Skin epidermis (tissue), 12 donors: ENCODE measurements around the gene MRPL36.

Source experiments
- H3K27ac ChIP-seq, 21 experiments: fragments of 200-600 bp; sonication (generic) in 11 of 21; one replicate each; pipeline ENCODE4 v1.5.0; 2020; ENCODE audit warnings: mild to moderate bottlenecking in 3 of 21, inconsistent platforms in 2 of 21, moderate library complexity in 2 of 21
- H3K4me3 ChIP-seq, 7 experiments: fragments of 200-600 bp; sonication (generic) in 2 of 7; one replicate each; pipeline ENCODE4 v1.5.0; 2020; ENCODE audit warnings: inconsistent platforms in 2 of 7, mild to moderate bottlenecking in 2 of 7, moderate library complexity in 1 of 7

MRPL36 gene

DNA sequence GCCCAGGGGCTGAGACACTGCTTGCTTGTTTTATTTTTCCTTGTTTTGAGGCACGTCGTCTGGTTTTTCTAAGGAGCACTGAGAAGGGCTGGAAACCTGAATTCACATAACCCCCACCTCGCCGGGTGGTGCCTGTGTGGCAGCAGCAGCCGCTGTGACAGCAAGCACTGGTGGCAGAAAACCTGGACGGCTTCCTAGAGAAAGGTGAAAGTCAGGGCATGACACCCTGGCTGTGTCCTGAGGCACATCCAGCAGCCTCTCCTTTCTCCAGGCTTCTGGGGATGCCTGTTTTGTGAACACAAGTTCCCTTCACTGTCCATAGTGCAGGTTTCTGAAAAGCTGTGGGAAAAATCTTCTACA, 29.2 kb downstream of the MRPL36 start:
- Histone ChIP-seq H3K4me3 (no peak overlapping the region), H3K27ac (no peak overlapping the region)

DNA sequence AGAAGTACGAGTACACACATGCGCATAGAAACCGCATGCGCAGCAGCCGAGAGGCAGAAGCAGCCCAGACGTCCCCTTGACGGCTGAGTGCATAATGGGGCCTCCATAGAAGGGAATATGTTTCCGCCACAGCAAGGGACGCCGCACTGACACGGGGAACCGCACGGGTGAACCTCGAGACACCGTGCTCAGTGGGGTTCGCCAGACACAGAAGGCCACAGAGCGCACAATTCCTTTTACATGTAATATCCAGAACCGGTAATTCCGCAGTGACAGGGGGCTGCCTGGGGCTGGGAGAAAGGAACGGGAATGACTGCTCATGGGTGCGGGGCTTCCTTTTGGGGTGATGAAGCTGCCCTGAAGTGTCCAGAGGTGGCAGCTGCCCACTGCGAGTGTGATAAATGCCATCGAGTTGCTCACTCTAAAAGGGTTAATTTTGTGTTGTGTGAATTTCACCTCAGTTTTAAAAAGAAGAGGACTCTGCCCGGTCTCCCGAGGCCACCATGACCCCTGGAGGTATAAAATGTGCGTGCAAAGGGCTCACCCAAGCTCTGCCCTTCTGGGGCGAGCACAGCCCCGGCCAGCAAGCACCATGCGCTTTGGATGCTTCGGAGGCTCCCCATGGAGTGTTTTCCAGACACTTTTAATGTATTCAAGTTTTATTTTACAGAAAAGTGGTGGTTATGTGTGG, 29.7 kb downstream of the MRPL36 start:
- Histone ChIP-seq H3K4me3 (no peak overlapping the region), H3K27ac (no peak overlapping the region)

DNA sequence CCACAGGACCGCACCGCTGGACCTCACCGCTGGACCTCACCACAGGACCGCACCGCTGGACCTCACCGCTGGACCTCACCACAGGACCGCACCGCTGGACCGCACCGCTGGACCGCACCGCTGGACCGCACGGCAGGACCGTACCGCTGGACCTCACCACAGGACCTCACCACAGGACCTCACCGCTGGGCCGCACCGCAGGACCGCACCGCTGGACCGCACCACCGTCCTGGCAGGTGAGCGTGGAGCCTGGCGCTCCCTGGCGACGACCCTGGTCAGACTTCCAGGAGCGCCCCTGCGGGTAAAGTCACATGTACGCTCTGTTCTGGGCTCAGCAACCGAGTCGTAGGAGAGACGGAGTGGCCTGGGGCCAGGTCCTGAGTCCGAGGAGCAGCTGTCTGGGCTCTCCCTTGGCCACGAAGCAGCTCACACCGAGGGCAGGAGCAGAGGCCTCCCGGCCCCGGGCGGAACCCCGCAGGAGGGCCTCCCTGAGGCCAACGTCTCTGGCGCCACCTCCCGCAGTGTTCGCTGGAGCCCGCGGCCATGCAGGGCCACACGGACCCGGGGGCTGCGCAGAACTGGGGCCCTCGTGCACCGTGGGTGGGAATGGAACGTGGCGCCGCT, 30.5 kb downstream of the MRPL36 start:
- H3K4me3 ChIP-seq = no peak overlapping the region
- H3K27ac ChIP-seq = no peak overlapping the region

DNA sequence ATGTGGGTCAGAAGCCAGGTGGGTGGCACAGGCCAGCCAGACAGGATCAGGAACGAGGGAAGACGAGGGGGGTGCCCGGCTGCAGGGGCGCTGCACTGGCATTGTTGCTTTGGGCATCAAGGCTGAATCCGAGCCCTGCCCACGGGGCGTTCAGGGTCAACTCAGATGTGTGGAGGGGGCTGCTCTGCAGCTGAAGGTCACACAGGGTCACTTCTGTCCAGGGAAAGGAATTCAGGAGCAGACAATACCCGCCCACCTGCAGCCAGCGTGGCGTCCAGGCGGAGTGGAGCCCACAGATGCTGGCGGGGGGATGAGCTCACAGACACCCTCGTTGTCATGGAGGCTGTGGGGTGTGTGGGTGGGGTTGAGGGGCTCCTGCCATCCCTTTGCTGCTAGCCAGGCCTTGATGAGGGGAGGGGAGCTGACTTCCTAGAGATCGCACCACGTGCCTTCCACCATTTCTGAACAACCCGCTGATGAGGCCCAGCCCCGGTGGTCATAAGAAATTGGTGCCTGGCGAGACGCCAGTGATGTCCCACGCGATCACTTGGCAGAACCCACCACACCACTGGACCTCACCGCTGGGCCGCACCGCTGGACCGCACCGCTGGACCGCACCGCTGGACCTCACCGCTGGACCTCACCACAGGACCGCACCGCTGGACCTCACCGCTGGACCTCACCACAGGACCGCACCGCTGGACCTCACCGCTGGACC, 31.2 kb downstream of the MRPL36 start:
- H3K4me3 ChIP-seq = no peak overlapping the region
- H3K27ac ChIP-seq = no peak overlapping the region

DNA sequence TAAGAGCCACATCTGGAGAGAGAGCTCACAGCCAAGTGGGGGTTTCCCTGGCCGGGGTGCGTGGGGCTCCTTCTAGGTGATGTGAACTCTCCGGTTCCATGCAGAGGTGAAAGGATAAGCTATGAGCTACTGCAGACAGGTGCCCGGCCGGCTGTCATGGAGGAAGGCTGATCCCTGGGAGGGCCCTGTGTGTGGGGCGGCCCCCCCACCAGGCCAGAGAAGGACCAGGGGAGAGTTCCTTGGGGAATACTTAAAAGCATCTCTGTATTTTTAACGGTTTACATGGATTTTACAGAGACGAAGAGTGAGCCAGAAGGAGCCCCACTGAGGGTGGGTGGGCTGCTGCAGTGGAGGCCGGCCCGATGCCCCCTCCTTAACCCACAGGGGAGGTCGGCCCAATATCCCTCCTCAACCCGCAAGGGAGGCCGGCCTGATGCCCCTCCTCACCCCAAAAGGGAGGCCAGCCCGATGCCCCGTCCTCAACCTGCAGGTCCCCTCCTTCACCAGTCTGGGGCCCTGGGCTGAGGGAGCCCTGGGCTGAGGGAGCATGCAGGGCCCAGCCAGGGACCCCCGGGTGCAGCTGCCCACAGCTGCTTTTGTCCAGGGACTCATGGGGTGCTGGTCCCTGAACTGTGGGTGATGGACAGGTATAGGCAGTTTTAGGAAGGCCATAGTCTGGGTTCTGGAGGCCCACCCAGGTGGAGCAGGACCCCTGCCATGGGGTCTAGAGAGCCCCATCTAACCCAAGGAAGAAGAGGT, 31.9 kb downstream of the MRPL36 start:
- no peak overlapping the region for H3K4me3 ChIP-seq

DNA sequence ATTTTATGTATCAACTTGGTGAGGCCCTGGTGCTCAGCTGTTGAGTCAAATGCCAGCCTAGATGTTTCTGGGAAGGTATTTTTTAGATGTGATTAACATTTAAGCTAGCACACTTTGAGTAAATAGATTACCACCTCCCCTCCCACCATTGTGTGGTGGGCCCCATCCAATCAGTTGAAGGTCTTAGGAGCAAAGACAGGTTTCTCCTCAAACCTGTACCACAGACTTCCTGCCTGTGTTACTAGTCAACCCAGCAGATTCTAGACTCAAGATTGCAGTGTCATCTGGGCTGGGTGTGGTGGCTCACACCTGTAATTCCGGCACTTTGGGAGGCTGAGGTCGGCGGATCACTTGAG, 33.8 kb downstream of the MRPL36 start:
- H3K4me3 ChIP-seq = no peak overlapping the region
- no peak overlapping the region for H3K27ac ChIP-seq

More for the DNA sequence above, 31.9 kb downstream of the MRPL36 start:
- H3K27ac ChIP-seq = no peak overlapping the region

DNA sequence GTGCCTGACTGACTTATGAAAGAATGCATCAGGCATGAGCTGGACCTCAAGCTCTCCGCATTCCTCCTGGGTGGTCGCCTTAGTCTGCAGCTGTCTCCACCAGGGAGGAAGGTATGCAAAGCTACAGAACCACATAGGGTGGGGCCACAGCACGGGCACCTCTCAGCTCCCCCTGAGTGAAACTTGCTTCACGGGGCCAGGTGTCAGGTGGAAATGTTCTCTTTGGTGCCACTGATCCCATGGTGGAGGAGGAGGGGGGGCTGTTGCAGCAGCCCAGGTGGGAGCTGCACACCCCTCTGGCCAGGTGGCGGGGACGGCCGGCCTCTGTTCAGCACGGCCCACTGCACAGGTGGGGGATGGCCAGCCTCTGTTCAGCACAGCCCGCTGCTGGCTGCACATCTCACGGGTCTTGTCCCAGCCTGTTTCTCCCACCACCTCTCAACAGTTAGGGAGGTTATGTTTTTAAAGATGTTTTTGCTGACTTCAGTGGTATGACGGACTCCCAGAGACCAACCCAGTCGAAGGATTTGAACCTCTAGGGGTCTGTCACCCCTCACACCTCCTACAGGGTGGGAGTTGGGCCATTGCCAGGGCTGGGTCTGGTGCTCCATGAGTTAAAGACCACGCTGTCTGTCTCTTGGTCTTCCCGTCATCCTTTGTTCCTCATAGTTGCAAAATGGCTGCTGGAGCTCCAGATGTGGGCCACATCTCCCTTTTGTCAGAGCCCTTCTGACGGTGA, 34.3 kb downstream of the MRPL36 start:
- Histone ChIP-seq H3K4me3 (no peak overlapping the region), H3K27ac (no peak overlapping the region)

DNA sequence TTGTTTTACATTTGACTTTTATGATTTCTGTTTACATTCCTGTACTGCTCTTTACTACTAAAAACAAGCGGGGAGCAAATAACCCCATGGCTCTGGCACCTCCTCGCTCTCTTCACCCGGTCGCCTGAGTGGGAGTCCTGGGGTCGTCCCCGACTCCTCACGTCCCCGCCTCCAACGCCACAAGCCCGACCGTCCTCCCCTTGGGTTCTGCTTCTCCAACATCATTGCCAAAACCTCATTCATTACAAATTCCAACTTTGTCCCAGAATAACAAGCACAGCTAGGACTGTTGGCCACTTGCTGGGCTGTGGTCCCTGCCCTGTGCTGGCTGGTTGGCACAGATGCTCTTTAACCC, 35.1 kb downstream of the MRPL36 start:
- H3K4me3 ChIP-seq = no peak overlapping the region
- no peak overlapping the region for H3K27ac ChIP-seq

DNA sequence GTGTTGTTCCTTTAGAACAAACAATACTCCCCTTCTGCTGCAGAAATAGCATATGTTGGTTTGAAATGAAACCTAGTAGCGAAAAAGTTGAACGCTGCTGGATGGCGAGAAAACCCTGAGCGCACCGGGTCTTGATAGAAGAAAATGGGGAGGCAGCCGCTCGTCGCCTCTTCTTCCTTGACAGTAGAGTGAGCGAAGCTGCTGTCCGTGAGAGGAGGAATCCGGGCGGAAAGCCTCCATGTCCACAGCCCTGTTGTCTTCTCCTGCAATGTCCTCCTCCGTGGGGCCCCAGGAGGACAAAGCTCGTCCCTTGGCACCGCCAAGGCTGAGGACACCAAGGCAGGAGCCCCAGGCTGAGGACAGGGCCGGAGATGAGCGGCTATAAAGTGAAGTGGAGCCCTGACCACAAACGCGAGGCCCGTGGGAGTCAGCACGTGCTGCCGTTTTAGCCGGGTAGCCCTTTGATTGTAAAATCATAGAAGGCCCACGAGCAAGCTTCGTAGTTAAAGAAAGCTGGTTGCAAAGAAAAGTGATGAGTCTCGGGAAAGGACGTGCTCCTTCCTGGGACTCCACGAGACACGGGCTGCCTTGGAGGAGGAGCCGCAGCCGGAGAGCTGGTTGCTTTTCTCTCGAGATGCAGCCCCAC, 35.6 kb downstream of the MRPL36 start:
- no peak overlapping the region for H3K4me3 ChIP-seq
- no peak overlapping the region for H3K27ac ChIP-seq

DNA sequence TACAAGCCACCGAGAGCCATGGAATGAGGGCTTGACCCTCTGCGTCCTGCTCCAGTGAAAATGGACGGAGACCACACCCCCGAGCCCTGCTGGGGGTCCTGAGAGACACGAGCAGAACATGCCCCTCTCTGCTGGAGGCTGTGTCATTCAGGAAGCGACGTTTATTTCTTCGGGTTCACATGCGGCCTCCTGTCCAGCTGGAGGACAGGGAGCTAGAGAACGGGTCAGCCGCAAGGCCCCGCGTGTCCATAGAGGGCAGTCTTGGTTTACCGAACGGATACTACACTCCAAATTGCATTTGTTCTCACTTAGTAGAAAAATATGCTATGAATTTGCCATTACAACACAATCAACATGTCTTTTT, 36.1 kb downstream of the MRPL36 start:
- H3K27ac ChIP-seq = no peak overlapping the region
- no peak overlapping the region for H3K4me3 ChIP-seq

DNA sequence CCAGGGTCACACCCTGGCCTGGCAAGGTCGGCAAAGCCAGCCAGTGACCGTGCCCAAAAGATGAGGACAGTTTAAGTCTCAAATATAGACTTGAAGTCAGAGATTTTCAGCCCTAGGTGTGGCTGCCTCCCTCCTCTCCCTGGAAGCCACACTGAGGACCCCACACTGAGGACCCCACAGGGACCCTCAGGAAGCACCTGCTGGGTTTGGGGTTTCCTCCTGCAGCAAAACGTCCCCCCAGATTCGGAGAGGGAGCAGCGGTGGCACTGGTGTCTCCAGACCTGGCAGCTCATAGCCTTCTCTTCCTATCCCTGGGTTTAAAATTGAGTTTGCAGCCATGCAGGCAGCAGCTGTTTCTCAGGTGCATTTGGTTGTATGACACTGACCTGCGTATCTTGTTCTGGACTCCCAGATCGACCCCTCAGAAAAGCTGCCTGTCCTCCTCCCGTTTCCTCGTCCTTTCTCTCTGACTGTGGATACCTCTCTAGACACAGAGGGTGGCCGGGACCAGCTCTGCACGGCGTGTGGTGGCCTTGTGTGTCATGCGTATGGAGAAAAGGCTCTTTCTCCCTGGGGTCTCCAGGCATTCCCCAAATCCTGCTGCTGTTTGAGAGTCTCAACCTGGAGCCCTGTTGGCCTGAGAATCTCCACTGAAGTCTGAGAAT, 36.6 kb downstream of the MRPL36 start:
- H3K27ac ChIP-seq = no peak overlapping the region
- no peak overlapping the region for H3K4me3 ChIP-seq

DNA sequence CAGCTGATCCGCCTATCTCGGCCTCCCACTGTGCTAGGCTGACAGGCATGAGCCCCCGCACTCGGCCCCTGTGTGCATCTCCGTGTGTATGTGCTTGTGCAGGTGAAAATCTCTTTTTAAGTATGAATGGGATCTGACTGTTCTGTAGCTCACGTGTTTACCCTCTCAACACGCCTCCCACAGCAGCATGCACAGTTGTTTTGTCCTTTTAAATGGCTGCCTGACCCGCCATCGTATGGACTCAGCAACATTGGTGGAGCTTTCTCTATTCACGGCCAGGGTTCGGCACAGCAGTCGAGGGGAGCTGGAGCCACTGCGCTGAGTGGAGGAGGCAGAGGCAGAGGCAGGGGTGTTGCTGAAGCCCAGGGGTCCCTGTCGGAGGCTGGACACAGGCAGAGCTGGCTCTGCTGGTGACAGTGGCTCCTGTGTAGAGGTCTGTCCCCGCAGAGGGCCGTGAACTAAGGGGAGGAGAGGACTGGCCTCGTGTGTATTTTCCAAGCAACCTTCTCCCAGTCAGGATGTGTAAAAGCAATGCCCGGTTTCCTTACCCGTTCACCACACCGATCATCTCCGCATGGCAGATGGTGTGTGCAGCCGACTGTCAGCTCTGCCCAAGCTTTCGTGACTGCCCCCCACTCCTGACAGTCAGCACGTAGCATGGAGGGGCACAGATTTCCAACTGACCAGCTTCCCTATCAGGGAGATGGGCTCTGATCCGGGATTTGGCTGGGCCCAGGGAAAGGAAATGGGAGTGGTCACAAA, 37.3 kb downstream of the MRPL36 start:
- Histone ChIP-seq H3K27ac (no peak overlapping the region), H3K4me3 (no peak overlapping the region)

DNA sequence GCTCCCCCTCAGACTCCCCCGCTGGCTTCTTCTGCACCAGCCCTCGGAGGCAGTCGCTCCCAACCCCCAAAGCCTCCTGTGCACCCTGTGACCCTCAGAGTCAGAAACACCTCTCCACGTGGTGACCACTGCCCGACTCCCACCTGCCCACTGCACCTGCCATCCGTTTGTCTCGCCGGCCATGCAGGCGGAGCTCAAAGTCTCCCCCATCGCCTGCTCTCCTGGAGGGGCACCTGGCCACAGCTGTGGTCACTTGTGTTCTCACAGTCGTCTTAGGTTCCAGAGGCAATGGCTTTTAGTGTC, 38.2 kb downstream of the MRPL36 start:
- Histone ChIP-seq H3K27ac (no peak overlapping the region), H3K4me3 (no peak overlapping the region)

DNA sequence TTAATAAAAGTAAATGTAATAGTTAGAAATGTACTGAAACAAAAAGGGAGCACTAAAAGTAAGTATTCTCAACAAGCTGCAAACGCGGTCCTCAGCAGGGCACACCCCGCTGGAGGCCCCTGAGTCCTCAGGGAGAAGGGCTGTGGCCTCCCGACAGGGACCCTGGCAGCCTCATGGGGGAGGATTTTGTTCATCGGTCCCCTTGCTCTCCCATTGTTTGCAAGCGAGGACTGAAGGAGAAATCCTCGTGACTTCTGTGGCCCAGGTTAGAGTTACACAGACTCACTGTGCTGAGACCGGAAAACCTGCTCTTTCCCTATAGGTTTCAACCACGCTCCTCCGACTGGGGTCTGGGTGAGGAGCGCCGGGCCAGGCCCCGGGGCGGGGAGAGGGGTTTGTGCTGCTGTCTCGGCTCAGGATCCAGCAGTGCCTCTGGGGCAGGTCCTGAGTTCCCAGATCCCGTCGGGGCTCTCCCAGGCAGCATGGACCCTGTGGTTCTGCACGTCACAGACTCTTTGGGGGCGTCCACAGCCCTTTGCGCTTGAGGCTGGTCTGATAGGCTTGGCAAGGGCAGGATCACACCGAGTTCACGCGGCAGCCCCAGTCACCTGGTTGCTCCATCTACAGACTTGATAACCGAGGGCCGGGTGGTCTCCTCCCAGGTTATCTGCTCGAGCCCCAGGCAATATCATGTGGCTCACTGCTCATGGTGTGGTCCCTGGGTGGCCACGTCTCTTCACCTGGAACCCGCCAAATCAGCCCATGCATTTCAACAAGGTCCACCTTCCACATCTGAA, 38.8 kb downstream of the MRPL36 start:
- Histone ChIP-seq H3K4me3 (no peak overlapping the region), H3K27ac (no peak overlapping the region)

DNA sequence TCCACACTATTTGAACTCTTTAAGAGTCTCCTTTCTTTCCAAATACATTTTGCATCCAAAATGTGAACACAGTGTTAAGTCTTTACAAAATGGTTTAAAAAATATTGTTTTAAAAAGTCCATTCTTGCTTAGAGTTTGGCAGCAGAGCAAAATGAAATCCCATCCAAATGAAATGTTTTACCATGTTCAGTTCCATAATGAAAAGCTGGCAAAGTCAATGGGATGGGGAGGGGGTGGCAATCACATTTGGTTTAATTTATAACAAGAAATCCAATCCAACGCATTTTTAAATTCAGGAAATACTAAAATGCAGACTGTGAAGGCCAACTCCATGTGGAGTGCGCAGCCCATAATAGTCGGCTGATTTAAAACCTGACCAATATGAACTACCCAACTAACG, 39.4 kb downstream of the MRPL36 start:
- no peak overlapping the region for H3K27ac ChIP-seq
- no peak overlapping the region for H3K4me3 ChIP-seq

DNA sequence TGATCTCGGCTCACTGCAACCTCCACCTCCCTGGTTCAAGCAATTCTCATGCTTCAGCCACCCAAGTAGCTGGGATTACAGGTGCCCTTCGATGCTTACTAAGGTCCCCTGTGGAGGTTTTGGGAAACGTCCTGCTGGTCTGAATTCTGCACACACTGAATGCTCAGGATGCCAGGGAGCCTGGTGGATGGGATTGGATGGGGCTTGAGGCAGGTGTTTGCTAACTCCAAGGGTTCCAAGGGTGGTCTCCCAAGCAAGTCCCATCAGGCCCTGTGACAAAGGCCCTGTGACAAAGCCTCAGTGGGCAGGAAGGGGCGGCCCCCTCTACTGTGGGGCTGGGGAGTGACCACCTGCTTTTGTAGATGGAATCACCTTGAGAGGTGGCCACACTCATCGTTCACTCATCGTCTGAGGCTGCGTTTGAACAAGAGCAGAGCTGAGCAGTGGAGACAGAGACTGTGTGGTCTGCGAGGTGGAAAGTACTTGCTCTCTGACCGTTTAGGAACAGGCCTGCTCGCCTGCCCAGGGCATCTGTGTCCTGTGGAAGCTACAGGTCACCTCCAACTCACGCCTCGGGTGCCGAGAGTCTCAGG, 40.2 kb downstream of the MRPL36 start:
- no peak overlapping the region for H3K27ac ChIP-seq
- no peak overlapping the region for H3K4me3 ChIP-seq

DNA sequence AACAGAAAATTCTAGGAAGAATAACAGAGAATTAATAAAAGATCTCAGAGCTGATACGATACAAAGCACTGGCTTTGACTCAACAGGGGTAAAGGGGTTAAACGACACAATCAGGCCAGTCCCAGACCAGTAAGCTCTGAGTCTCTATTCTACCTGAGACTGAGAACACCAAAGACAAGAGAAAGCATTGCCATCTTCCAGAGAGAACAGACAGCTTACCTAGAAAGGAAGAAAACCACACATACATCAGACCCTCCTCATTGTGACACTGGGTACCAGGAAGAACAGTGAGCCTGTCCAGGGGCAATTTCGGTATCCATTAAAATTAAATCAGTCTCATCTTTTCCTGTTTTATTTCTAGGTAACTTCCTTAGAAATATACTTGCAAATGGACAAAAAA, 41.1 kb downstream of the MRPL36 start:
- Histone ChIP-seq H3K27ac (no peak overlapping the region), H3K4me3 (no peak overlapping the region)

DNA sequence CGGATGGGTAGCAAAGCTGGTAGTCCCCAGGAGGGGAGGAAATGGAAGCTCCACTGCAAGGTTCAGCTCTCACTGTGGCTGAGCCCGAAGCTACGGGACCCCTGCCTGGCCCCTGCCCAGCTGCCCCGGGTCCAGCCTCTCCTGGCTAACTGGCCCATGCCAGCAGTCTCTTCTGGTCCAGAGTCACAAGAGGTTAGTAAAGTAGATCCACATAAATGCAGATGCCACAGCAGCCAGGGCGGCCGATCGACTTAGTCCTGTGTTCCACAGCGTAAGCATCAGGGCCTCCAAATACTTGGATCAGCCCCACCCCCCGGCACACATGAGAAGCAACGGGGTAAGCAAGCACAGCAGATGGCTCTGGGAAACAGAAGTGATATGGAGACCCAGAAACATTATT, 42.1 kb downstream of the MRPL36 start:
- H3K4me3 ChIP-seq = no peak overlapping the region

More for the DNA sequence above, 42.1 kb downstream of the MRPL36 start:
- no peak overlapping the region for H3K27ac ChIP-seq
